Muscle layer of colon (tissue), 2 donors: ENCODE data around the gene TRIM44.
"Not testable (repeated sequence)": the region's sequence is repeated elsewhere in the genome, so short reads cannot be mapped to it uniquely, and the experiment has no call there.

ENCODE experiments used
- H3K27ac ChIP-seq: one replicate; pipeline ENCODE4 v1.7.0; 2013; ENCODE audit warnings: low read depth, mild to moderate bottlenecking, low read length, moderate library complexity
- H3K27me3 ChIP-seq, 2 donors: one replicate each; pipeline ENCODE4 v1.7.0; 2013; ENCODE audit warnings: low read length in 2 of 2, mild to moderate bottlenecking in 2 of 2; ENCODE audit not compliant: insufficient read depth in 2 of 2, control insufficient read depth in 1 of 2
- H3K36me3 ChIP-seq: one replicate; pipeline ENCODE4 v1.7.0; 2013; ENCODE audit warnings: mild to moderate bottlenecking, low read length; ENCODE audit not compliant: insufficient read depth
- H3K4me1 ChIP-seq: one replicate; pipeline ENCODE4 v1.7.0; 2013; ENCODE audit warnings: mild to moderate bottlenecking, low read length; ENCODE audit not compliant: insufficient read depth
- H3K4me3 ChIP-seq, 2 donors: one replicate each; pipeline ENCODE4 v1.7.0; 2013; ENCODE audit warnings: low read length in 2 of 2, low read depth in 1 of 2, mild to moderate bottlenecking in 1 of 2, moderate library complexity in 1 of 2
- H3K9ac ChIP-seq: one replicate; pipeline ENCODE4 v1.7.0; 2013; ENCODE audit warnings: low read length
- H3K9me3 ChIP-seq: one replicate; pipeline ENCODE4 v1.7.0; 2013; ENCODE audit warnings: mild to moderate bottlenecking, low read length
- donor health status: abdominal sarcoma.
- donor health status: Adenocarcinoma of cecum.

Gene TRIM44

GRCh38 chr11:35711173-35711910 lies 48.8 kb downstream of the TRIM44 start:
- Histone ChIP-seq H3K9ac (no peak overlapping the region), H3K4me3 (no peak overlapping the region), H3K27ac (no peak overlapping the region), H3K36me3 (no peaks in the 10 kb centered on the region), H3K4me1 (no peaks in the 10 kb centered on the region), H3K9me3 (no peaks in the 10 kb centered on the region), H3K27me3 (no peaks in the 10 kb centered on the region)

DNA sequence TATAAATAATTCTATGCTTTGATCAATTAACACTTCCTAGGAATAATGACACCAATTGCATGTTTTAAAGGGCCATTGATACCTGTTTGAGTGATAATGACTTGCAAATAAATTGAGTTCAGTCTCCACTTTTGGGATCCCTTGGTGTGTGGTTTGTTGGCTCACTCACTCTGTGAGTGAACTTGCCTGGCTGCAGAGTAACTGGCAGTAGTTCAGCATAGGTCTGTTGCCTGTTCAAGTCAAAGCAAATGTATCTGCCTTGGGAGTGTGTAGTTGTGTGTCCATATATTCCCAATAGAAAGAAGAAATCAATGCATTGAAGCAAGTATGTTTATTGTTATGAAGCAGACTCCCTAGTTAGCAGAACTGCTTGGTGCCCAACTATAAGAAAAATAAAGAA lies 49.3 kb downstream of the TRIM44 start:
- H3K27me3 ChIP-seq, result no peaks in the 10 kb centered on the region
- no peak overlapping the region for H3K9ac ChIP-seq
- no peak overlapping the region for H3K27ac ChIP-seq
- H3K4me3 ChIP-seq, result no peak overlapping the region
- no peaks in the 10 kb centered on the region for H3K9me3 ChIP-seq
- H3K4me1 ChIP-seq, result no peaks in the 10 kb centered on the region
- no peaks in the 10 kb centered on the region for H3K36me3 ChIP-seq

DNA sequence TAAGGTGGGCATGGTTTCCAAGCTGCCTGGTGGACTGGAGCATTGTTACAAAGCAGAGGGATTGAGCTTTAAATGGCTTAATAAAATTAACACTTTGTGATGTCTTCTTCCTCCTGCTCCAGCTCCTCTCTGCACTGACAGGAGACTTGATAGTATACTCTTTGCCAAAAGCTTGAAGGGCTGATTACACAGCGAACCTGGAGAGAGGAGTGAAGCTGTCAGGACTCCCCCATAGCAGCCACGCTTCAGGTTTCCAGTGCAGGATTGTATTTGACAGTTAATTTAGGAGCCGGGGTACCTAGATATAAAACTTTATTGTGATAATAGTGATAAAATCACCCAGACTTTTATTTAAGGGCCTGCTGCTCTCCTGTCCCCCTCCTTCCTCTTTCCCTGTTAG lies 50.0 kb downstream of the TRIM44 start:
- Histone ChIP-seq H3K27me3 (no peaks in the 10 kb centered on the region), H3K4me3 (no peak overlapping the region), H3K9ac (no peak overlapping the region), H3K36me3 (no peaks in the 10 kb centered on the region), H3K27ac (no peak overlapping the region), H3K4me1 (no peaks in the 10 kb centered on the region), H3K9me3 (no peaks in the 10 kb centered on the region)

GRCh38 chr11:35714882-35715627 lies 52.5 kb downstream of the TRIM44 start:
- H3K9ac ChIP-seq, result no peak overlapping the region
- no peaks in the 10 kb centered on the region for H3K4me1 ChIP-seq
- H3K4me3 ChIP-seq, result no peak overlapping the region
- H3K27me3 ChIP-seq, result no peaks in the 10 kb centered on the region
- no peaks in the 10 kb centered on the region for H3K9me3 ChIP-seq
- no peak overlapping the region for H3K27ac ChIP-seq
- H3K36me3 ChIP-seq, result no peaks in the 10 kb centered on the region

GRCh38 chr11:35715677-35716076 lies 53.1 kb downstream of the TRIM44 start:
- not testable (repeated sequence) for H3K4me3 ChIP-seq, H3K9me3 ChIP-seq, H3K4me1 ChIP-seq, H3K27me3 ChIP-seq, H3K27ac ChIP-seq, H3K9ac ChIP-seq, H3K36me3 ChIP-seq

DNA sequence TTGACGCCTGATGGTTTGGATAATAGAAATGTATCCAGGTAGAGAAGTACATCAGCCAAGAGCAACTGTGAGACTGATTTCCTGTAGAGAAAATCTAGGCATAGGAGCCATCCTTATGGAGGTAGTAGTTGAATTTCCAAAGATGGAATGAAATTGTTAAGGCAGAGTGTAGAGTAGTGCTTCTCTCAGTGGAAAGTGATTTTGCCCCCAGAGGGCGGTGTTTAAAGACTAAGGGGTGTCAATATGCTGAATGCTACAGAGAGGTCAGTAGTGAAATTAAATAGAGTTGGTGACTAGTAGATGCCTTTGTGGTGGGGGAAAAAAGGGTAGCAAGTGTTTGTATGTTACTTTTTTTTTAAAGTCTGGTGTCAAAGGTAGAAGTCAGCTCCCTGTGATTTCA lies 54.5 kb downstream of the TRIM44 start:
- H3K4me3 ChIP-seq, result no peak overlapping the region
- H3K27ac ChIP-seq, result no peak overlapping the region
- no peaks in the 10 kb centered on the region for H3K36me3 ChIP-seq
- peaks cover 8% of the 10 kb centered on the region for H3K4me1 ChIP-seq
- no peaks in the 10 kb centered on the region for H3K9me3 ChIP-seq
- H3K27me3 ChIP-seq, result no peaks in the 10 kb centered on the region
- no peak overlapping the region for H3K9ac ChIP-seq

- no peak overlapping the region for H3K9ac ChIP-seq
- H3K4me3 ChIP-seq, result no peak overlapping the region
- no peaks in the 10 kb centered on the region for H3K36me3 ChIP-seq
- no peaks in the 10 kb centered on the region for H3K27me3 ChIP-seq
- H3K4me1 ChIP-seq, result peaks cover 8% of the 10 kb centered on the region
- H3K27ac ChIP-seq, result no peak overlapping the region
- H3K9me3 ChIP-seq, result no peaks in the 10 kb centered on the region
These were observed 54.9 kb downstream of the TRIM44 start for GRCh38 chr11:35717520-35717919.

- no peaks in the 10 kb centered on the region for H3K9me3 ChIP-seq
- H3K27me3 ChIP-seq, result no peaks in the 10 kb centered on the region
- peaks cover 8% of the 10 kb centered on the region for H3K4me1 ChIP-seq
- no peak overlapping the region for H3K27ac ChIP-seq
- H3K36me3 ChIP-seq, result no peaks in the 10 kb centered on the region
- H3K4me3 ChIP-seq, result no peak overlapping the region
- H3K9ac ChIP-seq, result no peak overlapping the region
These were observed 59.2 kb downstream of the TRIM44 start for GRCh38 chr11:35721651-35722282.

DNA sequence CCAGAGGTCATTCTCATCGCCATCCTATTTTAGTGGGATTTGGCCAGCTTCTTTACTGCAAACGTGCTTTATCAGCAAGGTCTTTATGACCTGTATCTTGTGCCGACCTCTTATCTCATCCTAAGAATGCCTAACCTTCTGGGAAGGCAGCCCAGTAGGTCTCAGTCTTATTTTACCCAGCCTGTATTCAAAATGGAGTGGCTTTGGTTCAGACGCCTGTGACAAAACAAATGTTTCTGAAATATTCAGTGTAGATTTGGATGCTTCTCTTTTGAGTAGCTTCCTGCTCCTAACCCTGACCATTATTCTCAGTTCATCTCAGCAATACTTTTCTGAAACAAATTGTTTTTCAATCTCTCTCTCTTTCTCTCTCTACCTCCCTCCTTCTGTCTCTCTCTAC lies 60.1 kb downstream of the TRIM44 start:
- no peak overlapping the region for H3K27ac ChIP-seq
- no peaks in the 10 kb centered on the region for H3K27me3 ChIP-seq
- no peaks in the 10 kb centered on the region for H3K36me3 ChIP-seq
- no peak overlapping the region for H3K9ac ChIP-seq
- H3K9me3 ChIP-seq, result no peaks in the 10 kb centered on the region
- no peak overlapping the region for H3K4me3 ChIP-seq
- peaks cover 8% of the 10 kb centered on the region for H3K4me1 ChIP-seq

DNA sequence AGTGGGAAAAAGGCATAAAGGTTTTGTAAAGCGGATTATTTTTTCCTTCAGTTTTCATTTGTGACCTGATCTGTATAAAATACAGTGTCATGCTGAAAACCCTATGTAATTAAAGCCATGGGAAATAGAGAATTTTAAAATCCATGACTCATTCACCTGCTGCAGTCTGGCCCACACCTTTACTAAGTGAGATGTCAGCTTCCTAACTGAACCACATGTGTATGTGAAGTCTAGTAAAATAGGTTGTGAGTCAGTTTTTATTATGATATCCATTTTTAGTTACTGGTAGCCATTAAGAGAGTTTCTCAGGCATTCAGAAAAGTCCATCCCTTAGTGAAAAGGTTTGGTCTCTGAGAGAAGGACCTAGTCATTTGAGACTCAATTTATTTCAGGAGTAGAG lies 60.9 kb downstream of the TRIM44 start:
- peaks cover 8% of the 10 kb centered on the region for H3K4me1 ChIP-seq
- H3K9ac ChIP-seq, result no peak overlapping the region
- H3K27me3 ChIP-seq, result no peaks in the 10 kb centered on the region
- no peaks in the 10 kb centered on the region for H3K9me3 ChIP-seq
- H3K36me3 ChIP-seq, result no peaks in the 10 kb centered on the region
- no peak overlapping the region for H3K4me3 ChIP-seq
- H3K27ac ChIP-seq, result no peak overlapping the region

GRCh38 chr11:35723913-35724312 lies 61.3 kb downstream of the TRIM44 start:
- Histone ChIP-seq H3K4me1 (peaks cover 8% of the 10 kb centered on the region), H3K36me3 (peaks cover under 1% of the 10 kb centered on the region)

More at GRCh38 chr11:35723913-35724312, 61.3 kb downstream of the TRIM44 start:
- no peak overlapping the region for H3K27ac ChIP-seq
- no peak overlapping the region for H3K9ac ChIP-seq
- no peaks in the 10 kb centered on the region for H3K27me3 ChIP-seq
- H3K9me3 ChIP-seq, result no peaks in the 10 kb centered on the region
- no peak overlapping the region for H3K4me3 ChIP-seq
